Activated naive CD8-positive, alpha-beta T cell treated with anti-CD3 and anti-CD28 coated beads for 36 hours (primary cell): Measurements from ENCODE around the gene AURKA. TPM values are rescaled to one million over a fixed set of nuclear protein-coding genes. Genes with fewer than 3 reads are reported as not detected.

ENCODE experiments used
- DNase-seq: peaks from one replicate; pipeline ENCODE4 v3.0.0; 2021
- H3K27ac Mint-ChIP-seq: one replicate; pipeline ENCODE4 v1.8.0; 2022; ENCODE audit warnings: mild to moderate bottlenecking, moderate library complexity, mixed read lengths
- H3K27me3 Mint-ChIP-seq: one replicate; pipeline ENCODE4 v1.8.0; 2022; ENCODE audit warnings: mild to moderate bottlenecking, mixed read lengths
- H3K36me3 Mint-ChIP-seq: one replicate; pipeline ENCODE4 v1.8.0; 2021; ENCODE audit warnings: mild to moderate bottlenecking, mixed read lengths
- H3K4me1 Mint-ChIP-seq: one replicate; pipeline ENCODE4 v1.8.0; 2021; ENCODE audit warnings: mixed read lengths
- H3K4me3 Mint-ChIP-seq: one replicate; pipeline ENCODE4 v1.8.0; 2022; ENCODE audit warnings: mild to moderate bottlenecking, moderate library complexity, mixed read lengths
- H3K9me3 Mint-ChIP-seq: one replicate; pipeline ENCODE4 v1.8.0; 2022; ENCODE audit warnings: mixed read lengths
- total RNA-seq, 2 experiments: library from RNA; stranded (reverse); gene quantifications; one replicate each; pipeline ENCODE4 v1.2.3, GENCODE V29; 2021

The AURKA gene
- total RNA-seq, 2 experiments from 2014 or later, result 83.6 to 85.1 TPM

GRCh38 chr20:56427797-56428196 is 35.8 kb upstream of the AURKA start:
- peak overlapping the region; percentile 34 for H3K27ac Mint-ChIP-seq
- H3K4me3 Mint-ChIP-seq, result no peak overlapping the region

GRCh38 chr20:56426926-56427325 is 34.9 kb upstream of the AURKA start:
- no peak for DNase-seq
- H3K36me3 Mint-ChIP-seq, result peaks cover 19% of the 10 kb centered on the region
- peaks cover 77% of the 10 kb centered on the region for H3K4me1 Mint-ChIP-seq

More at GRCh38 chr20:56427797-56428196, 35.8 kb upstream of the AURKA start:
- peaks cover 71% of the 10 kb centered on the region for H3K4me1 Mint-ChIP-seq
- H3K9me3 Mint-ChIP-seq, result no peaks in the 10 kb centered on the region
- peaks cover 16% of the 10 kb centered on the region for H3K36me3 Mint-ChIP-seq
- no peaks in the 10 kb centered on the region for H3K27me3 Mint-ChIP-seq
- DNase-seq, result no peak

GRCh38 chr20:56426026-56426425 is 34.0 kb upstream of the AURKA start:
- Mint-ChIP-seq H3K4me3 (no peak overlapping the region), H3K27ac (peak overlapping the region; percentile 6), H3K27me3 (no peaks in the 10 kb centered on the region), H3K9me3 (no peaks in the 10 kb centered on the region), H3K36me3 (peaks cover 24% of the 10 kb centered on the region), H3K4me1 (peaks cover 82% of the 10 kb centered on the region)
- no peak for DNase-seq

More at GRCh38 chr20:56426926-56427325, 34.9 kb upstream of the AURKA start:
- H3K27ac Mint-ChIP-seq, result no peak overlapping the region
- H3K27me3 Mint-ChIP-seq, result no peaks in the 10 kb centered on the region
- H3K4me3 Mint-ChIP-seq, result no peak overlapping the region
- no peaks in the 10 kb centered on the region for H3K9me3 Mint-ChIP-seq

- Mint-ChIP-seq H3K27me3 (no peaks in the 10 kb centered on the region), H3K9me3 (no peaks in the 10 kb centered on the region), H3K4me3 (no peak overlapping the region), H3K36me3 (peaks cover 27% of the 10 kb centered on the region), H3K27ac (peak overlapping the region; percentile 45), H3K4me1 (peaks cover 81% of the 10 kb centered on the region)
- no peak for DNase-seq
Measured at GRCh38 chr20:56424931-56425330, 32.9 kb upstream of the AURKA start.

GRCh38 chr20:56423886-56424285 is 31.9 kb upstream of the AURKA start:
- Mint-ChIP-seq H3K27ac (no peak overlapping the region), H3K4me3 (no peak overlapping the region)

GRCh38 chr20:56423211-56423610 is 31.2 kb upstream of the AURKA start:
- peaks cover 77% of the 10 kb centered on the region for H3K4me1 Mint-ChIP-seq
- H3K4me3 Mint-ChIP-seq, result no peak overlapping the region
- no peaks in the 10 kb centered on the region for H3K9me3 Mint-ChIP-seq
- peak overlapping the region; percentile 83 for H3K27ac Mint-ChIP-seq
- no peaks in the 10 kb centered on the region for H3K27me3 Mint-ChIP-seq
- peaks cover 23% of the 10 kb centered on the region for H3K36me3 Mint-ChIP-seq
- DNase-seq, result no peak

More at GRCh38 chr20:56423886-56424285, 31.9 kb upstream of the AURKA start:
- Mint-ChIP-seq H3K36me3 (peaks cover 22% of the 10 kb centered on the region), H3K9me3 (no peaks in the 10 kb centered on the region), H3K27me3 (no peaks in the 10 kb centered on the region), H3K4me1 (peaks cover 77% of the 10 kb centered on the region)
- no peak for DNase-seq

GRCh38 chr20:56422824-56423189 is 30.8 kb upstream of the AURKA start:
- H3K9me3 Mint-ChIP-seq, result no peaks in the 10 kb centered on the region
- H3K27me3 Mint-ChIP-seq, result no peaks in the 10 kb centered on the region
- DNase-seq, result no peak

GRCh38 chr20:56422076-56422823 is 30.2 kb upstream of the AURKA start:
- peaks cover 77% of the 10 kb centered on the region for H3K4me1 Mint-ChIP-seq
- no peaks in the 10 kb centered on the region for H3K27me3 Mint-ChIP-seq
- H3K27ac Mint-ChIP-seq, result peak overlapping the region; percentile 83
- no peak for DNase-seq
- peak overlapping the region; percentile 15 for H3K4me3 Mint-ChIP-seq
- H3K9me3 Mint-ChIP-seq, result no peaks in the 10 kb centered on the region
- peaks cover 26% of the 10 kb centered on the region for H3K36me3 Mint-ChIP-seq

More at GRCh38 chr20:56422824-56423189, 30.8 kb upstream of the AURKA start:
- peaks cover 77% of the 10 kb centered on the region for H3K4me1 Mint-ChIP-seq
- peak overlapping the region; percentile 83 for H3K27ac Mint-ChIP-seq
- H3K4me3 Mint-ChIP-seq, result peak overlapping the region; percentile 4
- H3K36me3 Mint-ChIP-seq, result peaks cover 23% of the 10 kb centered on the region

- H3K4me3 Mint-ChIP-seq, result no peak overlapping the region
- no peaks in the 10 kb centered on the region for H3K9me3 Mint-ChIP-seq
- H3K36me3 Mint-ChIP-seq, result peaks cover 32% of the 10 kb centered on the region
- H3K27me3 Mint-ChIP-seq, result no peaks in the 10 kb centered on the region
- H3K4me1 Mint-ChIP-seq, result peaks cover 83% of the 10 kb centered on the region
- peak overlapping the region; percentile 83 for H3K27ac Mint-ChIP-seq
- no peak for DNase-seq
Measured at GRCh38 chr20:56420940-56421688, 29.1 kb upstream of the AURKA start.

GRCh38 chr20:56420028-56420427 is 28.0 kb upstream of the AURKA start:
- DNase-seq, result no peak
- Mint-ChIP-seq H3K27me3 (no peaks in the 10 kb centered on the region), H3K36me3 (peaks cover 32% of the 10 kb centered on the region), H3K9me3 (no peaks in the 10 kb centered on the region), H3K27ac (peak overlapping the region; percentile 58), H3K4me1 (peaks cover 86% of the 10 kb centered on the region), H3K4me3 (no peak overlapping the region)

GRCh38 chr20:56418385-56418861 is 26.4 kb upstream of the AURKA start:
- peak overlapping the region; percentile 73 for H3K4me3 Mint-ChIP-seq
- H3K27ac Mint-ChIP-seq, result peak overlapping the region; percentile 95
- DNase-seq, result no peak
- no peaks in the 10 kb centered on the region for H3K27me3 Mint-ChIP-seq
- peaks cover 85% of the 10 kb centered on the region for H3K4me1 Mint-ChIP-seq
- peaks cover 38% of the 10 kb centered on the region for H3K36me3 Mint-ChIP-seq
- no peaks in the 10 kb centered on the region for H3K9me3 Mint-ChIP-seq

- DNase-seq, result no peak
- peaks cover 40% of the 10 kb centered on the region for H3K36me3 Mint-ChIP-seq
- peak overlapping the region; percentile 95 for H3K27ac Mint-ChIP-seq
- H3K4me1 Mint-ChIP-seq, result peaks cover 81% of the 10 kb centered on the region
- H3K4me3 Mint-ChIP-seq, result peak overlapping the region; percentile 73
- no peaks in the 10 kb centered on the region for H3K27me3 Mint-ChIP-seq
- peaks cover under 1% of the 10 kb centered on the region for H3K9me3 Mint-ChIP-seq
Measured at GRCh38 chr20:56417911-56418310, 25.9 kb upstream of the AURKA start.

GRCh38 chr20:56417402-56417801 is 25.4 kb upstream of the AURKA start:
- H3K27me3 Mint-ChIP-seq, result no peaks in the 10 kb centered on the region
- H3K9me3 Mint-ChIP-seq, result peaks cover 4% of the 10 kb centered on the region

GRCh38 chr20:56414842-56415765 is 23.1 kb upstream of the AURKA start:
- peak; percentile 56 for DNase-seq
- Mint-ChIP-seq H3K27ac (peak overlapping the region; percentile 83), H3K27me3 (no peaks in the 10 kb centered on the region), H3K36me3 (peaks cover 40% of the 10 kb centered on the region), H3K4me3 (peak overlapping the region; percentile 27), H3K4me1 (peaks cover 74% of the 10 kb centered on the region), H3K9me3 (peaks cover 5% of the 10 kb centered on the region)

More at GRCh38 chr20:56417402-56417801, 25.4 kb upstream of the AURKA start:
- Mint-ChIP-seq H3K27ac (peak overlapping the region; percentile 95), H3K4me1 (peaks cover 81% of the 10 kb centered on the region), H3K36me3 (peaks cover 42% of the 10 kb centered on the region), H3K4me3 (no peak overlapping the region)
- DNase-seq, result no peak
